HFFc6 (cell line): ENCODE results near the gene TAS1R3. TPM values are rescaled to one million over a fixed set of nuclear protein-coding genes. Genes with fewer than 3 reads are reported as not detected.

Experiments
- DNase-seq: peaks from one replicate; pipeline ENCODE4 v3.0.0-alpha.2; 2018
- H3K27ac Mint-ChIP-seq: 2 replicates; pipeline ENCODE4 v1.8.0; 2020; ENCODE audit warnings: mild to moderate bottlenecking, mixed read lengths
- H3K27me3 Mint-ChIP-seq: 2 replicates; pipeline ENCODE4 v1.8.0; 2021; ENCODE audit warnings: mild to moderate bottlenecking, moderate library complexity, mixed read lengths; ENCODE audit not compliant: insufficient read depth
- H3K36me3 Mint-ChIP-seq: 2 replicates; pipeline ENCODE4 v1.8.0; 2021; ENCODE audit warnings: low read depth, mixed read lengths
- H3K4me1 Mint-ChIP-seq: 2 replicates; pipeline ENCODE4 v1.8.0; 2020; ENCODE audit warnings: low read depth, mixed read lengths
- H3K4me3 Mint-ChIP-seq: 2 replicates; pipeline ENCODE4 v1.8.0; 2020; ENCODE audit warnings: mild to moderate bottlenecking, moderate library complexity, mixed read lengths
- H3K9me3 Mint-ChIP-seq: 2 replicates; pipeline ENCODE4 v1.8.0; 2020; ENCODE audit warnings: mild to moderate bottlenecking, mixed read lengths
- CTCF ChIP-seq: fragments of 200-600 bp; sonication (generic); IDR thresholded peaks from 2 replicates; pipeline ENCODE4 v1.5.0; 2021; ENCODE audit warnings: antibody characterized with exemption, mild to moderate bottlenecking
- total RNA-seq, 6 experiments: library from RNA; stranded (reverse); fragmentation: NEBNext Ultra II Directional; extraction: Animal tissue kit (Norgen Biotek cat#: 25700); gene quantifications; 2 replicates in 1 of 6; 3 replicates in 5 of 6; pipeline ENCODE4 v1.2.3, GENCODE V29; 2021

The TAS1R3 gene
- total RNA-seq, 6 experiments from 2014 or later: 0.07 to 0.20 (median 0.13) TPM

- H3K9me3 Mint-ChIP-seq: no peaks in the 10 kb centered on the region
- no peak for TF ChIP-seq CTCF
- H3K36me3 Mint-ChIP-seq: peaks cover 5% of the 10 kb centered on the region
- no peak for DNase-seq
- H3K27me3 Mint-ChIP-seq: peaks cover 17% of the 10 kb centered on the region
- H3K27ac Mint-ChIP-seq: no peak overlapping the region
- no peak overlapping the region for H3K4me3 Mint-ChIP-seq
- H3K4me1 Mint-ChIP-seq: no peaks in the 10 kb centered on the region
Measured at GRCh38 chr1:1335792-1336248, 4.7 kb downstream of the TAS1R3 start.

- Mint-ChIP-seq H3K27ac (no peak overlapping the region), H3K36me3 (peaks cover 11% of the 10 kb centered on the region), H3K4me3 (no peak overlapping the region), H3K9me3 (no peaks in the 10 kb centered on the region), H3K4me1 (no peaks in the 10 kb centered on the region), H3K27me3 (peaks cover 12% of the 10 kb centered on the region)
- DNase-seq: no peak
- no peak for TF ChIP-seq CTCF
Measured at GRCh38 chr1:1336446-1336845, 5.4 kb downstream of the TAS1R3 start.

GRCh38 chr1:1336931-1337792, 6.1 kb downstream of the TAS1R3 start:
- no peak for TF ChIP-seq CTCF
- peaks cover 11% of the 10 kb centered on the region for H3K36me3 Mint-ChIP-seq
- H3K9me3 Mint-ChIP-seq: no peaks in the 10 kb centered on the region
- H3K27me3 Mint-ChIP-seq: peaks cover 6% of the 10 kb centered on the region
- no peak for DNase-seq
- H3K4me1 Mint-ChIP-seq: no peaks in the 10 kb centered on the region
- no peak overlapping the region for H3K27ac Mint-ChIP-seq
- no peak overlapping the region for H3K4me3 Mint-ChIP-seq

GRCh38 chr1:1337793-1338147, 6.7 kb downstream of the TAS1R3 start:
- no peak overlapping the region for H3K4me3 Mint-ChIP-seq
- peaks cover 5% of the 10 kb centered on the region for H3K27me3 Mint-ChIP-seq
- no peaks in the 10 kb centered on the region for H3K4me1 Mint-ChIP-seq
- DNase-seq: no peak
- no peak overlapping the region for H3K27ac Mint-ChIP-seq
- no peaks in the 10 kb centered on the region for H3K9me3 Mint-ChIP-seq
- peaks cover 11% of the 10 kb centered on the region for H3K36me3 Mint-ChIP-seq
- no peak for TF ChIP-seq CTCF

GRCh38 chr1:1338278-1338677, 7.2 kb downstream of the TAS1R3 start:
- Mint-ChIP-seq H3K4me3 (no peak overlapping the region), H3K9me3 (no peaks in the 10 kb centered on the region), H3K36me3 (peaks cover 11% of the 10 kb centered on the region), H3K4me1 (no peaks in the 10 kb centered on the region), H3K27me3 (peaks cover 5% of the 10 kb centered on the region), H3K27ac (no peak overlapping the region)
- TF ChIP-seq CTCF: no peak
- DNase-seq: no peak
